GM10266 (cell line): Measurements from ENCODE around the gene LSAMP.

Experiments used
- DNase-seq: peaks from one replicate; pipeline ENCODE4 v3.0.0; 2012; ENCODE audit errors: extremely low spot score
- CTCF ChIP-seq: IDR thresholded peaks from 2 replicates; pipeline ENCODE4 v1.5.1; 2012; ENCODE audit warnings: mild to moderate bottlenecking, low read depth; ENCODE audit not compliant: control insufficient read depth, insufficient read depth; ENCODE audit errors: missing control alignments

The LSAMP gene

GRCh38 chr3:115901008-115901407 is 544.3 kb downstream of the LSAMP start:
- DNase-seq = no peak
- TF ChIP-seq CTCF = no peak

- DNase-seq = no peak
- no peak for TF ChIP-seq CTCF
Measured at GRCh38 chr3:115899535-115899934, 545.8 kb downstream of the LSAMP start.

DNA sequence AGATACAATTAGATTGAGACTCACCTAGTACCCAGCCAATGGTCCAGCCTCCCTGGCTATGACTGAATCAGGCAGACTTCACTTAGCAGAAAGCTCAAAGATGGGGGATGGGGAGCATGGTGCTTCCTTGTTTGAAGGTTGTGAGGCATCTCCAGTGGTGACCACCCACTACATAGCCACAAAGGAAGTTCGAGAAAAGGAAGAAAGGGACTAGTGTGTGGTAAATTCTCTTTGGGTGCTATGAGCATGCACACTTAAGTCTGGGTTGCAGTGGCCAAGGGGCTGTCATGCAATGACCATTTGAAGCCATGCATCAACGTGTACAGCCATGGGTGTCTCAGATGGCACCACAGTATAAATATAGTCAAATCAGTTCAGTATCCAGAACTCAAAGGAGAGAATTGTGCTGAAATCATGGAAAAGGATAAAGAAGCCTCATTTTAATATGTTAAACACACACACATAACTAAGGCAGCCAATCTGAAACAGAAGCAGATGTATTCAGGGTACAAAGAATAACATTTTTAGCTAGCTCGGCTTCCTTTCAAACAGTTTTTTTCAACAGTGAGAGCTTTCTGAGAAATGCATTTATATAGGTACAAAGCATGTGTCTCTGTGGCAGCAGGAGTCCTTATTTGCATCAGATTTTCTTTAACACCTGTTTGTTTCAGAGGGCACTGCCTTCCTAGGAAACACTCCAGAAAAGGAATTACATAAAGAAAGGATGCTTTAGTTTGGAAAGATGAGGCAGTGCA is 546.5 kb downstream of the LSAMP start:
- no peak for TF ChIP-seq CTCF
- no peak for DNase-seq

- no peak for DNase-seq
- no peak for TF ChIP-seq CTCF
Measured at GRCh38 chr3:115891006-115891636, 554.2 kb downstream of the LSAMP start.

- no peak for TF ChIP-seq CTCF
- no peak for DNase-seq
Measured at GRCh38 chr3:115890579-115890978, 554.7 kb downstream of the LSAMP start.

- no peak for TF ChIP-seq CTCF
- DNase-seq = no peak
Measured at GRCh38 chr3:115885621-115886020, 559.7 kb downstream of the LSAMP start.

GRCh38 chr3:115877615-115877899 is 567.7 kb downstream of the LSAMP start:
- no peak for DNase-seq
- no peak for TF ChIP-seq CTCF
